ENCODE data around the gene PIF1.

The PIF1 gene

GRCh38 chr15:64779024-64779423 lies 46.4 kb downstream of the PIF1 start:
- Histone ChIP-seq H3K9me3 (no peaks in the 10 kb centered on the region), H3K27me3 (peaks cover 79% of the 10 kb centered on the region), H3K27ac (no peak overlapping the region), H3K4me3 (ENCODE audit: low read depth in 1 of 2, low read length in 1 of 2) (no peak overlapping the region), H3K36me3 (no peaks in the 10 kb centered on the region), H3K4me1 (ENCODE audit: control insufficient read depth in 1 of 2, insufficient read depth in 1 of 2, low read depth in 1 of 2, low read length in 1 of 2) (peaks cover 0 to 11% of the 10 kb centered on the region in 2 experiments)
- TF ChIP-seq CTCF (IDR thresholded peaks at IDR 0.05) = no peak

- peaks cover 0 to 11% of the 10 kb centered on the region in 2 experiments for H3K4me1 ChIP-seq (ENCODE audit: control insufficient read depth in 1 of 2, insufficient read depth in 1 of 2, low read depth in 1 of 2, low read length in 1 of 2)
- no peaks in the 10 kb centered on the region for H3K9me3 ChIP-seq
- H3K36me3 ChIP-seq = no peaks in the 10 kb centered on the region
- no peak overlapping the region for H3K4me3 ChIP-seq (ENCODE audit: low read depth in 1 of 2, low read length in 1 of 2)
- H3K27me3 ChIP-seq = peaks cover 100% of the 10 kb centered on the region
- no peak for TF ChIP-seq CTCF (IDR thresholded peaks at IDR 0.05)
- H3K27ac ChIP-seq = no peak overlapping the region
Observed at GRCh38 chr15:64776402-64776786, 49.1 kb downstream of the PIF1 start.

GRCh38 chr15:64775551-64776401 lies 49.7 kb downstream of the PIF1 start, which contains the start of gene RBPMS2:
Gene RBPMS2, minus strand, starts transcription at chr15:64775589. Its CDS starts 270 bp downstream, at chr15:64775319.
- Histone ChIP-seq H3K9me3 (no peaks in the 10 kb centered on the region), H3K27ac (no peak within 1 kb of the TSS), H3K4me3 (ENCODE audit: low read depth in 1 of 2, low read length in 1 of 2) (peak within 1 kb of the TSS in 1 of 2 experiments; percentile 24), H3K36me3 (no peaks in the 10 kb centered on the region), H3K27me3 (peaks cover 100% of the 10 kb centered on the region), H3K4me1 (ENCODE audit: control insufficient read depth in 1 of 2, insufficient read depth in 1 of 2, low read depth in 1 of 2, low read length in 1 of 2) (peaks cover 0 to 11% of the 10 kb centered on the region in 2 experiments)
- no peak for TF ChIP-seq CTCF (IDR thresholded peaks at IDR 0.05)

GRCh38 chr15:64774629-64775493 lies 50.6 kb downstream of the PIF1 start:
- Histone ChIP-seq H3K4me1 (ENCODE audit: control insufficient read depth in 1 of 2, insufficient read depth in 1 of 2, low read depth in 1 of 2, low read length in 1 of 2) (peaks cover 0 to 11% of the 10 kb centered on the region in 2 experiments), H3K27ac (no peak overlapping the region), H3K36me3 (no peaks in the 10 kb centered on the region), H3K4me3 (ENCODE audit: low read depth in 1 of 2, low read length in 1 of 2) (peak overlapping the region in 1 of 2 experiments; percentile 24), H3K9me3 (no peaks in the 10 kb centered on the region), H3K27me3 (peaks cover 100% of the 10 kb centered on the region)
- no peak for TF ChIP-seq CTCF (IDR thresholded peaks at IDR 0.05)

- no peaks in the 10 kb centered on the region for H3K9me3 ChIP-seq
- H3K4me3 ChIP-seq (ENCODE audit: low read depth in 1 of 2, low read length in 1 of 2) = no peak overlapping the region
- H3K27me3 ChIP-seq = peaks cover 97% of the 10 kb centered on the region
- no peak overlapping the region for H3K27ac ChIP-seq
- no peaks in the 10 kb centered on the region for H3K36me3 ChIP-seq
- no peak for TF ChIP-seq CTCF (IDR thresholded peaks at IDR 0.05)
- peaks cover 0 to 11% of the 10 kb centered on the region in 2 experiments for H3K4me1 ChIP-seq (ENCODE audit: control insufficient read depth in 1 of 2, insufficient read depth in 1 of 2, low read depth in 1 of 2, low read length in 1 of 2)
Observed at GRCh38 chr15:64774037-64774628, 51.3 kb downstream of the PIF1 start.
